Testis (tissue), 3 donors: ENCODE data around the gene LAMTOR4. TPM values are rescaled to one million over a fixed set of nuclear protein-coding genes. Genes with fewer than 3 reads are reported as not detected.
A peak's percentile ranks its signal among the peaks of the same experiment; 100 is the strongest.

Experiments
- DNase-seq: peaks from one replicate; pipeline ENCODE4 v3.0.0-alpha.2; 2019
- H3K27ac ChIP-seq, 2 donors: fragments of 200-600 bp; sonication (generic); one replicate each; pipeline ENCODE4 v1.5.1; 2019
- H3K27me3 ChIP-seq: fragments of 200-600 bp; sonication (generic); one replicate; pipeline ENCODE4 v1.5.1; 2019
- H3K36me3 ChIP-seq: fragments of 200-600 bp; sonication (generic); one replicate; pipeline ENCODE4 v1.5.1; 2017; ENCODE audit warnings: low read depth; ENCODE audit errors: missing control alignments
- H3K4me1 ChIP-seq: fragments of 200-600 bp; sonication (generic); one replicate; pipeline ENCODE4 v1.5.1; 2019
- H3K4me3 ChIP-seq, 2 donors: fragments of 200-600 bp; sonication (generic); one replicate each; pipeline ENCODE4 v1.5.1; 2017 to 2019
- H3K9me3 ChIP-seq: fragments of 200-600 bp; sonication (generic); one replicate; pipeline ENCODE4 v1.5.1; 2017
- CTCF ChIP-seq, 3 experiments: fragments of 450-650 bp in 2 of 3; fragments of 200-600 bp in 1 of 3; sonication (generic) in 1 of 3; IDR thresholded peaks; one replicate each; pipeline ENCODE4 v1.5.1; 2016 to 2019; ENCODE audit warnings: antibody characterized with exemption in 3 of 3, mild to moderate bottlenecking in 2 of 3, moderate library complexity in 1 of 3
- POLR2A ChIP-seq: fragments of 450-650 bp; IDR thresholded peaks from one replicate; pipeline ENCODE4 v1.6.1; 2017; ENCODE audit warnings: antibody characterized with exemption, mild to moderate bottlenecking, moderate library complexity
- WGBS, 2 donors: methylation state at CpG; one replicate each; pipeline ENCODE4 v1.1.5; 2018; 5-methylcytosine and 5-hydroxymethylcytosine counted together
- intact Hi-C: fragments of 100-400 bp; cut with DNase I; formaldehyde crosslinking; loops from one replicate; pipeline ENCODE4 v1.15.1; 2023; ENCODE audit warnings: low total_unique reads
- polyA plus RNA-seq: library from polyadenylated mRNA; stranded (reverse); fragments of 350-450 nt; fragmentation: Illumina TruSeq; extraction: RNeasy Lipid Tissue Mini Kit (QIAGEN cat#74804); gene quantifications from one replicate; pipeline ENCODE4 v1.2.3, GENCODE V29; 2014; ENCODE audit warnings: low read depth, low replicate concordance; ENCODE audit not compliant: insufficient read depth
- total RNA-seq, 2 donors: library from RNA; depleted of rRNA; stranded (reverse); fragments of >200 nt; gene quantifications; one replicate each; pipeline ENCODE4 v1.2.3, GENCODE V29; 2016

LAMTOR4 gene
- total and polyA plus RNA-seq, 3 donors from 2014 or later, result 136 to 179 (median 144) TPM

DNA sequence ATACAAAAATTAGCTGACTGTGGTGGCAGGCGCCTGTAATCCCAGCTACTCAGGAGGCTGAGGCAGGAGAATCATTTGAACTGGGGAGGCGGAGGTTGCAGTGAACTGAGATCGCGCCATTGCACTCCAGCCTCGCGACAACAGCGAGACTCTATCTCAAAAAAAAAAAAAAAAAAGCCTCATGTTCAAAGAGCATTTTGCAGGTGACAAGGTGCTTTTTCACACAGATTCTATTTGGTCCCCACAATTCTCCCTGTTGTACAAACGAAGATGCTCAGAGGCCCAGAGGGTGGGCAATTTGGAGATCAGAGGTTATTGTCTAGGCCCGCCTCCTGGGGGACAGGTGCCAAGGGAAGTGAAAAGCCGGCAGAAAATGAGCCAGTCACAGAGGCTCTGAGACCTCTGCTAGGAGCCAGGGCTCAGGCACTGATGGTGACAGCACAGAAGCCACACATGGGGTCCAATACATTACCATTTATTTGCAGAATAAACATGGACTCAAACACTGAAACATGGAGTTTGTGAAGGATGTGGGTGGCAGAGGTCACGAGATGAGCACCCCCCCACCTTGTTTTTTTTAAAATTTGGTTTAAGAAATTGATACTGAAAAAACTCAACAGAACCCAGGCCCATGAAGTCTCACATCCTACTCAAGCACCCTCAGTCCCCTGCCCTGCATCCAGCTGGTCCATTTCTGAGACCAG, 20.6 kb downstream of the LAMTOR4 start:
- TF ChIP-seq POLR2A (no peak), CTCF (IDR thresholded peaks at IDR 0.05) (no peak)
- Histone ChIP-seq H3K4me1 (peaks cover 15% of the 10 kb centered on the region), H3K27me3 (no peaks in the 10 kb centered on the region), H3K4me3 (no peak overlapping the region), H3K9me3 (no peaks in the 10 kb centered on the region), H3K36me3 (no peaks in the 10 kb centered on the region), H3K27ac (peak overlapping the region in 1 of 2 donors; percentile 89)
- intact Hi-C loops, result no loop called here
- 83% methylated on average over 11 of the region's 11 CpGs for WGBS, 2 donors
- DNase-seq, result no peak

GRCh38 chr7:100170101-100170897, 21.6 kb downstream of the LAMTOR4 start:
- intact Hi-C loops, result no loop called here
- DNase-seq, result no peak
- H3K27ac ChIP-seq, result no peak overlapping the region

DNA sequence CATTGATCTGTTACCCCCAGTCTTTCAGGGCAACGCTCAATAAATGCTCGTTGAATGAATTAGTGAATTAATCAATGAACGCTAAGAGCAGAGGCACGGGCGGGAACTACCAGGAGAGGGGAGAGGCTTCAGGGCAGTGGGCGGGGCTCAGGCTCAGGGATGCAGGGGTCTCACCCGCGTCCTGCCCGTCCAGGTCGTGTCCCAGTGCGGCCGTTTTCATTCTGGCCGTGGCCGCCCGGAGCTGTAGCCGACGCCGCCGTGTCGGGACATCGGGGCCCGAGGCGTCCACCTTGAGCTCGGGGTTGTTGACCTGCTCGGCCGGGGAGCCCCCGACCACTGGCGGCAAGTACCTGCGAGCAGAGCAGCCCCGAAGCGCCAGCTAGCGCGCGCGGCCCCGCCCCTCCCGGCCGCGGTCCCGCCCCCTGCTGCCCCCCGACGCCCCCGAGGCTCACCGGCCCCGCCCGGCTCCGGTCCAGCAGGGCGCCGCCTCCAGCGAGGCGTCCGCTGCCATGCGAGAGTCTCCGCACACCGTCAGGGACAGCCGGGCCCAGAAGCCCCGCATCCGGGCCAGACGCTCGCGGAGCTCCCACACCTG, 22.5 kb downstream of the LAMTOR4 start:
- Histone ChIP-seq H3K9me3 (no peaks in the 10 kb centered on the region), H3K4me3 (peak overlapping the region; percentile 51 to 56), H3K36me3 (no peaks in the 10 kb centered on the region), H3K4me1 (peaks cover 15% of the 10 kb centered on the region), H3K27me3 (no peaks in the 10 kb centered on the region), H3K27ac (no peak overlapping the region)
- no peak for TF ChIP-seq CTCF (IDR thresholded peaks at IDR 0.05)
- no peak for TF ChIP-seq POLR2A
- WGBS, 2 donors, result 14 to 43% methylated on average over 6 to 19 of the region's 61 CpGs
- peak; percentile 33 for DNase-seq
- intact Hi-C loops, result no loop called here

More at GRCh38 chr7:100170101-100170897, 21.6 kb downstream of the LAMTOR4 start:
- TF ChIP-seq CTCF (IDR thresholded peaks at IDR 0.05) (no peak), POLR2A (no peak)
- no peak overlapping the region for H3K4me3 ChIP-seq
- no peaks in the 10 kb centered on the region for H3K36me3 ChIP-seq
- H3K27me3 ChIP-seq, result no peaks in the 10 kb centered on the region
- 64 to 69% methylated on average over 11 of the region's 11 CpGs for WGBS, 2 donors
- H3K9me3 ChIP-seq, result no peaks in the 10 kb centered on the region
- peaks cover 15% of the 10 kb centered on the region for H3K4me1 ChIP-seq

- no peak overlapping the region for H3K27ac ChIP-seq
- intact Hi-C loops, result no loop called here
- 39 to 48% methylated on average over 11 to 19 of the region's 22 CpGs for WGBS, 2 donors
- H3K27me3 ChIP-seq, result no peaks in the 10 kb centered on the region
- H3K9me3 ChIP-seq, result no peaks in the 10 kb centered on the region
- H3K36me3 ChIP-seq, result no peaks in the 10 kb centered on the region
- H3K4me3 ChIP-seq, result peak overlapping the region; percentile 51 to 56
- peaks cover 15% of the 10 kb centered on the region for H3K4me1 ChIP-seq
- TF ChIP-seq CTCF (IDR thresholded peaks at IDR 0.05), result no peak
- no peak for TF ChIP-seq POLR2A
- DNase-seq, result no peak
Observed at GRCh38 chr7:100171840-100172239, 23.1 kb downstream of the LAMTOR4 start.
